HepG2 (cell line): ENCODE data around the gene A4GNT. TPM values are rescaled to one million over a fixed set of nuclear protein-coding genes. Genes with fewer than 3 reads are reported as not detected.

Source experiments
- ARNT ChIP-seq: fragments of 450-650 bp; IDR thresholded peaks from 2 replicates; pipeline ENCODE4 v1.6.1; 2017
- GABPB1 ChIP-seq: IDR thresholded peaks from 2 replicates; pipeline ENCODE4 v1.6.1; 2016; ENCODE audit warnings: mild to moderate bottlenecking, missing genetic modification reagents, moderate library complexity, missing compliant biosample characterization
- HMGXB3 ChIP-seq: sonication (generic); formaldehyde crosslinking; IDR thresholded peaks from 2 replicates; pipeline ENCODE4 v1.4.0; 2020; ENCODE audit warnings: missing genetic modification reagents, borderline replicate concordance
- KDM5B ChIP-seq: sonication (generic); formaldehyde crosslinking; IDR thresholded peaks from 2 replicates; pipeline ENCODE4 v1.4.0; 2020; ENCODE audit warnings: missing genetic modification reagents, mild to moderate bottlenecking, borderline replicate concordance
- MXI1 ChIP-seq: IDR thresholded peaks from 3 replicates; pipeline ENCODE4 v1.6.1; 2012; ENCODE audit warnings: low read depth, low read length, inconsistent platforms, borderline replicate concordance
- NONO ChIP-seq, 2 experiments: fragments of 450-650 bp in 1 of 2; sonication (generic) in 1 of 2; formaldehyde crosslinking in 1 of 2; IDR thresholded peaks in 1 of 2; conservative IDR thresholded peaks in 1 of 2; 2 replicates each; pipeline versions ENCODE4 v1.6.1 to v1.8.0; 2017 to 2022; ENCODE audit warnings: mild to moderate bottlenecking in 1 of 2, missing genetic modification reagents in 1 of 2, moderate library complexity in 1 of 2
- NPAS2 ChIP-seq: sonication (generic); formaldehyde crosslinking; IDR thresholded peaks from 2 replicates; pipeline ENCODE4 v1.8.0; 2022; ENCODE audit warnings: mild to moderate bottlenecking, missing genetic modification reagents, borderline replicate concordance
- REXO4 ChIP-seq: sonication (generic); formaldehyde crosslinking; IDR thresholded peaks from 2 replicates; pipeline ENCODE4 v1.8.0; 2022; ENCODE audit warnings: missing genetic modification reagents, mild to moderate bottlenecking, borderline replicate concordance
- SOX5 ChIP-seq: IDR thresholded peaks from 2 replicates; pipeline ENCODE4 v1.6.1; 2016; ENCODE audit warnings: borderline replicate concordance
- TEAD2 ChIP-seq: sonication (generic); formaldehyde crosslinking; IDR thresholded peaks from 2 replicates; pipeline ENCODE4 v1.9.0; 2021; ENCODE audit warnings: missing genetic modification reagents
- YEATS2 ChIP-seq: sonication (generic); formaldehyde crosslinking; IDR thresholded peaks from 2 replicates; pipeline ENCODE4 v1.4.0; 2020; ENCODE audit warnings: missing genetic modification reagents, borderline replicate concordance
- ZBTB1 ChIP-seq: sonication (generic); formaldehyde crosslinking; IDR thresholded peaks from 2 replicates; pipeline ENCODE4 v1.4.0; 2020; ENCODE audit warnings: missing genetic modification reagents, borderline replicate concordance
- ZBTB25 ChIP-seq: IDR thresholded peaks from 2 replicates; pipeline ENCODE4 v1.6.1; 2018; ENCODE audit warnings: missing genetic modification reagents
- ZFP91 ChIP-seq: sonication (generic); formaldehyde crosslinking; IDR thresholded peaks from 2 replicates; pipeline ENCODE4 v1.9.0; 2022; ENCODE audit warnings: missing genetic modification reagents, mild to moderate bottlenecking, borderline replicate concordance
- ZNF569 ChIP-seq: sonication (generic); formaldehyde crosslinking; IDR thresholded peaks from 2 replicates; pipeline ENCODE4 v1.5.0; 2020; ENCODE audit warnings: mild to moderate bottlenecking, missing genetic modification reagents, moderate library complexity, borderline replicate concordance
- ZNF766 ChIP-seq: sonication (generic); formaldehyde crosslinking; IDR thresholded peaks from 2 replicates; pipeline ENCODE4 v1.5.0; 2020; ENCODE audit warnings: missing genetic modification reagents, borderline replicate concordance
- polyA plus RNA-seq, 8 experiments: library from polyadenylated mRNA; depleted of rRNA in 3 of 8; stranded (reverse) in 7 of 8; unstranded in 1 of 8; fragments of >200 nt; fragmentation: Illumina TruSeq in 4 of 8; extraction: Trizol in 4 of 8; gene quantifications; 2 replicates each; pipeline versions ENCODE4 v1.2.1 to v1.2.3, GENCODE V29; 2011 to 2016; ENCODE audit warnings: low read depth in 4 of 8, missing spikeins in 1 of 8, mixed read lengths in 1 of 8; ENCODE audit not compliant: insufficient read depth in 1 of 8
- total RNA-seq, 5 experiments: library from RNA; depleted of rRNA; stranded (reverse); fragments of >200 nt; fragmentation: Illumina TruSeq; extraction: Trizol; gene quantifications; 2 replicates each; pipeline ENCODE4 v1.2.3, GENCODE V29; 2016; ENCODE audit warnings: low read depth in 1 of 5
- TF ChIP-seq, protein P1 (sequence below): sonication (generic); formaldehyde crosslinking; conservative IDR thresholded peaks from 2 replicates; pipeline ENCODE4 v1.4.0; 2020; ENCODE audit warnings: missing genetic modification reagents
- TF ChIP-seq, protein P2 (sequence below): sonication (generic); formaldehyde crosslinking; IDR thresholded peaks from 2 replicates; pipeline ENCODE4 v1.8.1; 2023; ENCODE audit warnings: mild to moderate bottlenecking, missing genetic modification reagents

The A4GNT gene
- total and polyA plus RNA-seq, 2 of the 13 experiments (the other 11 are each of a cell fraction or from before 2014, with no cell fraction given) = not detected

DNA sequence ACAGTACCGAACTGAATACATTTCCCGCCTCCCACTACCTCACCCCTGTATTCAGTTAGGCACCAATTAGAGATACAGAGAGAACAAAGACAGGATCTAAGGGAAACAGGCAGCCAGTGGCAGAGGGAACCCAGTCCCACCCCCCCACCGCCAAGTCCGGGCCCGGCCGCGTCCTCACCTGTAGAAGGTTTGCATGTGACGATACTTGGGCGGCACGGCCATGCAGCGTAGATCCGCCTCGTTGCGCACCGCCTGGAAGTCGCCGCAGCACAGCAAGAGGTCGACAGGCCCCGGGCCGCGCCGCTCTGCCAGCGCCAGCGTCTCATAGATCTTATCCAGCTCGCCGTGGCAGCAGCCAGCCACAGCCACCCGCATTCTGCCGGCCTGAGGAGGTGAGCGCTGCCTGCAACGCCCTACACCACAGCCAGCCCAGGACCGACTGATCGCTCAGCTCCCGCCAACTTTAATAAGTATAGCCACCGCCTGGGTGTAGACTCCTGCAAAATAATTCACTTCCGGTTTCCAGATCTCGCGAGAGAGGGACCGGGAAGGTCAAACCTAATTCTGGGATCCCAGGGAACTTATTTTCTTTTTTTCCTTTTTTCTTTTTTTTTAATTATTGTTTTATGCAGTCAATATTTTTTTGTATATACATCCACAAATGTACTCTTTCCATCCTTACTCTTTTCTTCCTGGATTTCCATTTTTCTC lies 42.4 kb upstream of the A4GNT start, which contains the start of gene DBR1 (continued):
- TF ChIP-seq, protein P1, sequence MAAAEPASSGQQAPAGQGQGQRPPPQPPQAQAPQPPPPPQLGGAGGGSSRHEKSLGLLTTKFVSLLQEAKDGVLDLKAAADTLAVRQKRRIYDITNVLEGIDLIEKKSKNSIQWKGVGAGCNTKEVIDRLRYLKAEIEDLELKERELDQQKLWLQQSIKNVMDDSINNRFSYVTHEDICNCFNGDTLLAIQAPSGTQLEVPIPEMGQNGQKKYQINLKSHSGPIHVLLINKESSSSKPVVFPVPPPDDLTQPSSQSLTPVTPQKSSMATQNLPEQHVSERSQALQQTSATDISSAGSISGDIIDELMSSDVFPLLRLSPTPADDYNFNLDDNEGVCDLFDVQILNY = 0 out of 2 replicates have a peak, but pooled peaks have one; percentile 57
- TF ChIP-seq ZNF569 (CRISPR knock-in tag) = no peak
- TF ChIP-seq GABPB1 (CRISPR knock-in tag) = peak; percentile 94
- TF ChIP-seq ARNT = no peak
- peak; percentile 71; the same call in 1 of the 3 replicates for TF ChIP-seq MXI1
- 0 out of 2 replicates have a peak, but pooled peaks have one; percentile 27 for TF ChIP-seq TEAD2 (CRISPR knock-in tag)
- no peak for TF ChIP-seq ZNF766
- peak; percentile 89; the same call in 1 of the 2 replicates for TF ChIP-seq YEATS2
- TF ChIP-seq NONO (IDR thresholded peaks at IDR 0.05) = no peak
- TF ChIP-seq NONO (CRISPR knock-in tag; conservative IDR thresholded peaks at IDR 0.05) = no peak
- peak; percentile 52; the same call in 1 of the 2 replicates for TF ChIP-seq ZBTB25 (CRISPR knock-in tag)
- TF ChIP-seq, protein P2, sequence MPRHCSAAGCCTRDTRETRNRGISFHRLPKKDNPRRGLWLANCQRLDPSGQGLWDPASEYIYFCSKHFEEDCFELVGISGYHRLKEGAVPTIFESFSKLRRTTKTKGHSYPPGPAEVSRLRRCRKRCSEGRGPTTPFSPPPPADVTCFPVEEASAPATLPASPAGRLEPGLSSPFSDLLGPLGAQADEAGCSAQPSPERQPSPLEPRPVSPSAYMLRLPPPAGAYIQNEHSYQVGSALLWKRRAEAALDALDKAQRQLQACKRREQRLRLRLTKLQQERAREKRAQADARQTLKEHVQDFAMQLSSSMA (CRISPR knock-in tag) = no peak
- no peak for TF ChIP-seq REXO4 (CRISPR knock-in tag)
- no peak for TF ChIP-seq NPAS2 (CRISPR knock-in tag)
- peak; percentile 11; the same call in 1 of the 2 replicates for TF ChIP-seq SOX5
- TF ChIP-seq HMGXB3 (CRISPR knock-in tag) = 0 out of 2 replicates have a peak, but pooled peaks have one; percentile 33
- peak; percentile 59; the same call in 1 of the 2 replicates for TF ChIP-seq ZFP91 (CRISPR knock-in tag)
- peak; percentile 70; the same call in 1 of the 2 replicates for TF ChIP-seq KDM5B
- TF ChIP-seq ZBTB1 (CRISPR knock-in tag) = no peak
